GM21515 (cell line): Measurements from ENCODE around the gene CCL24.
"Not testable (repeated sequence)": the region's sequence is repeated elsewhere in the genome, so short reads cannot be mapped to it uniquely, and the experiment has no call there.

ENCODE experiments used
- ATAC-seq: cut with Tn5 transposase; IDR thresholded peaks from one replicate; pipeline ENCODE4 v1.9.1; 2021; ENCODE audit not compliant: unreplicated experiment

The CCL24 gene

GRCh38 chr7:75820688-75821087 is 7.1 kb upstream of the CCL24 start:
- no peak for ATAC-seq

DNA sequence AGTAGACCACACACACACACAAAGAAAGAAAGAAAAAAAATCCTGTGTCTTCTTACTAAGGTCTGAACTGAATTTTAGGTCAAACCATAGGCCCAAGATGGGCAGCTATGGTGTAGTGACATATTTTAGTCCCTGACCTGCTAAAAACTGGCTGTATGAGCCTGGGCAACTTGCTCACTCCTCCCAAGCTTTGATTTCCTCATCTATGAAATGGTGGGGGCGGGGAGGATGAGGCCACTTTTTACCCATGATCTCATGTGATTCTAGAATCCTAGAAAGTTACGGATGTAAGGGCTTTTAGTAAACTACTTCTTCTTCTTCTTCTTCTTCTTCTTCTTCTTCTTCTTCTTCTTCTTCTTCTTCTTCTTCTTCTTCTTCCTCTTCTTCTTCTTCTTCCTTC is 6.1 kb upstream of the CCL24 start:
- no peak for ATAC-seq

- ATAC-seq: no peak
Measured at GRCh38 chr7:75818472-75818871, 4.9 kb upstream of the CCL24 start.

- no peak for ATAC-seq
Measured at GRCh38 chr7:75817116-75817515, 3.5 kb upstream of the CCL24 start.

DNA sequence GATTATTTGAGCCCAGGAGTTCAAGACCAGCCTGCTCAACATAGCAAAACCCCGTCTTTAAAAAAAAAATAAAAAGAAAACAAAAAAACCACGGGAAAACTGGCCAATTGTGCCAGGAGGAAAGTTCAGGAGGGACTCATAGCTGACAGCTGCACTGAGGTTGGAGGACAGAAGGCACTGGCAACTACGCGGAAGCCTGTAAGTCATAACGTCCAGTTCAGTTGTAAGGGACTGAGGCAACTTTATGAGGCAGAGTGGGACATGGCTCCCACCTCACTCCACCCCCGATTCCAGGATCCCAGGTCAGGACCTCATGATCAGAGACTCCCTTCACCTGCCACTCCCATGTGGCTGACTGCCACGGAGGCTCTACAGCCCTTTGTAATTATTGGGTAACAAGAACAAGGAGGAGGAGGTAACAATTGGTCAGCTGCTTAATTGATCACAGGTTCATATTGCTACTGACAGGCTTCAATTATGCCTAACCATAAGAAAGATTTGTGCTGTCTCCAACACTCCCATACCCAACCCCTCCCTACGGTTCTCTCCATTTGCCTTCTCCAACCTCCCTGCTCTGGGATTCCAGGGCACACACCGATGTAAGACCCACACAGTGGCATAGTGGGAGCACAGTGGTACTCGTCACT is 1.9 kb upstream of the CCL24 start:
- ATAC-seq: no peak

- ATAC-seq: no peak
Measured at GRCh38 chr7:75814407-75814947, 871 bp upstream of the CCL24 start.

- ATAC-seq: no peak
Measured at GRCh38 chr7:75813084-75813483, 522 bp downstream of the CCL24 start.

DNA sequence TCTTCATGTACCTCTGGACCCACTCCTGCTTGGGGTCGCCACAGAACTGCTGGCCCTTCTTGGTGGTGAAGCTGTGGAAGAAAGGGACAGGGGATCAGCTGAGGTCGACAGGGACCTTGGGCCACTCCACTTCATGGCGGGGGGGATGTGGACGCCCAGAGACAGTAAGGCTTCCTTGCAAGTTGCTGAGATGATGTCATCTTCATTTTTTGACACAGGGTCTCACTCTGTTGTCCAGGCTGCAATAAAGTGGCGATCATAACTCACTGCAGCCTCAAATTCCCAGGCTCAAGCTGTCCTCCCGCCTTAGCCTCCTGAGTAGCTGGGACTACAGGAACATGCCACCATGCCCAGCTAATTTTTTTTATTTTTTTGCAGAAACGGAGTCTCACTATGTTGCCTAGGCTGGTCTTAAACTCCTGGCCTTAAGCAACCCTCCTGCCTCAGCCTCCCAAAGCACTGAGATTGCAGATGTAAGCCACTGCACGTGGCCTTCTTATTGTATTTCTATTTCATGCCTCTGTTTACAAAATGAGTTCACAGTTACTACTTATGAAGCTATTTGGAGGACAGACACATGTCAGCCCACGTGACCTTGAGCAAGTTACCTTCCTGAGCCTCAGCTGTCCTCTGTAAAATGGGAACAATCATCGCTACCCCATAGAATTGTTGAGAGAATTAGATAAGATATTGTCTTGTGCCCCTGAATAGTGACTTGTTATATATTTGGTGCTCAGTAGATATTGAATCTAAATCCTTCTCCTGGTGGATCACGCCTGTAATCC is 1.5 kb downstream of the CCL24 start:
- no peak for ATAC-seq

DNA sequence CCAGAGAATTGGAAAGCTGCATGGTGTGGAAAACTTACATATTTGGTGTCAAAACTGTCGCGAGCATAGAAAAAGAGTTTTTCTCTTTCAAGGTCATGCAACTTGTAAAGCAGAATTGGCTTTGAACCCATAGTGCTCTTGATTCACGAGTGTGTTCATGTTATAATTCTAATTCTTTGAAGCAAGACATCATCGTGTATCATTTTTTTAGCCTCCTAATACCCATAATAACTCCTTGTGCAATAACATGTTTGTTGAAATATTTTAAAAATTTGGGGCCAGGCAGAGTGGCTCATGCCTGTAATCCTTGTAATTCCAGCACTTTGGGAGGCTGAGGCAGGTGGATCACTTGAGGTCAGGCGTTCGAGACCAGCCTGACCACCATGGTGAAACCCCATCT is 4.2 kb downstream of the CCL24 start:
- no peak for ATAC-seq

GRCh38 chr7:75808106-75808505 is 5.5 kb downstream of the CCL24 start:
- no peak for ATAC-seq

- ATAC-seq: no peak
Measured at GRCh38 chr7:75807452-75807851, 6.2 kb downstream of the CCL24 start.

DNA sequence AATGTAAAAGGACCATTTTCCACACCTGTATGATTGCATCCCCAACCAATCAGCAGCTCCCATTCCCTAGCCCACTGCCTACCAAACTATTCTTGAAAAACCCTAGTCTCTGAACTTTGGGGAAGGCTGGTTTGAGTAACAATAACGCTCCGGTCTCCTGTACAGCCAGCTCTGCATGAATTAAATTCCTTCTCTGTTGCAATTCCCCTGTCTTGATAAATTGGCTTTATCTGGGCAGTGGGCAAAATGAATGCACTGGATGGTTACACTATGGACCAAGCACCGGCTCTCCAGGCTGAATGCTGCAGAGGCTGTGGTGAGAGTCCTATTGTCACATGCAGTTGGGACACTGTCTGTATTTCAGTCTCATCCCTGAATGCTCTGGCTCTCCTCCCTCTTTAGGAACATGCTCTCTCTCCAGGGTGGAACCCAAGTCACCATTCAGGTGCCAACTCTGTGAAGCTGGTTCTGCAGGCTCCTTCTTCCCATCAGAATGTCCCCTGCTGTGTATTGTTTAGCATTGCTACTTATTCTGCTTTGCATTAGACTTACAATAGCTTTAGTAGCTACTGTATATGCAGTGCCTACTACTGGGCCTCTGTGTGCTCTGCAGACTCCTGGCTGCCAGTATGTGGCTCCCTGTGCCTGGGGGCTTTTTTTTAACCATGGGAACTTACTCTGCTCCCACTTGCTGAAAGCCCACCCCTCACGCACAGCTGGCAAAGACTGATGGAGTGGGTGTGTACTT is 6.9 kb downstream of the CCL24 start:
- ATAC-seq: no peak

GRCh38 chr7:75804705-75805104 is 8.9 kb downstream of the CCL24 start:
- ATAC-seq: no peak

GRCh38 chr7:75804004-75804403 is 9.6 kb downstream of the CCL24 start:
- ATAC-seq: no peak

- ATAC-seq: no peak
Measured at GRCh38 chr7:75802552-75802821, 11.1 kb downstream of the CCL24 start.

DNA sequence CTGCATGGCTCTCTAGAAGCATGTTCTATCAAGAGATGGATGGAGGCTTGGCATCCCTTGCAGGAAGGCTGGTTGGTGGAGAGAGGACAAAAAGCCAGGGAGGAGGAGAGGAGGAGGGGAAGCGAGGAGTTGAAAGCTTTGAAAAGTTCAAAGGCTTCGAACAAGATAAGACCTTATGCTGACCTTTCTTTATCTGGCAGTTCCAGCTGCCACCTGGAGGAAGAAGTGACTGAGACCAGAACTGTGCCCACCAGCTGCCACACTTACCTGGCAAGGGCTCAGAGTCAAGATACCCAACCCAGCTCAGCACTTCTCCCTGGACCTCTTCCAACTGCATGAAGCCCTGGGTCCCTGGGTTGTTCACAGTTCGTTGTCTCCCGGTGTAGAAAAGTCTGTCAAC is 14.8 kb downstream of the CCL24 start:
- ATAC-seq: no peak

GRCh38 chr7:75796420-75796819 is 17.2 kb downstream of the CCL24 start:
- no peak for ATAC-seq

DNA sequence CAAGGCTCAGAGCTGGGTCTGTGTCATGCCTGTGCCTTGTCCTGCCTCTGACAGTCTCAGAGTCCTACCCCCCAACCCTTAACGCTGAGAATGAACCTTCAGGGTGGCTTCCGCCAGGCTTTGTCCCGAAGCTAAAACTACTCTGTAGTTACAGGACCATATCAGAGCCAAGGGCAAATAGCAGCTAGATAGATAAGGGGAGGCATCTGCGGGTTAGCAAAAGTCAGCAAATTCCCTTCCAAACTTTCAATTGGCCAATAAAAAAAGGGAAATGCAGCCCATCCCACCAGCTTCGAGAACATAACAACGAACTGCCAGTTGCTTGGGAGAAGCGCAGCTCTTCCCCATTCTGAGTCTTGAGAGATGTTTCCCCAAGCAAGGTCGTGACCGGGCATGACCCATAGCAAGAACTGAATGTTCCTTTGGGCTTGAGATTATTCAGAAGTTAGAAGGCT is 17.7 kb downstream of the CCL24 start:
- no peak for ATAC-seq

GRCh38 chr7:75793676-75794075 is 19.9 kb downstream of the CCL24 start:
- no peak for ATAC-seq

GRCh38 chr7:75792567-75792966 is 21.0 kb downstream of the CCL24 start:
- ATAC-seq: not testable (repeated sequence)

GRCh38 chr7:75789361-75789924 is 24.2 kb downstream of the CCL24 start:
- ATAC-seq: no peak
